ENCODE measurements around the gene GAA.

GRCh38 chr17:80092959-80093358 is 8.4 kb upstream of the GAA start:
- TF ChIP-seq, protein P1, sequence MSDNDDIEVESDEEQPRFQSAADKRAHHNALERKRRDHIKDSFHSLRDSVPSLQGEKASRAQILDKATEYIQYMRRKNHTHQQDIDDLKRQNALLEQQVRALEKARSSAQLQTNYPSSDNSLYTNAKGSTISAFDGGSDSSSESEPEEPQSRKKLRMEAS (IDR thresholded peaks at IDR 0.05) = no peak
- TF ChIP-seq, protein P2, sequence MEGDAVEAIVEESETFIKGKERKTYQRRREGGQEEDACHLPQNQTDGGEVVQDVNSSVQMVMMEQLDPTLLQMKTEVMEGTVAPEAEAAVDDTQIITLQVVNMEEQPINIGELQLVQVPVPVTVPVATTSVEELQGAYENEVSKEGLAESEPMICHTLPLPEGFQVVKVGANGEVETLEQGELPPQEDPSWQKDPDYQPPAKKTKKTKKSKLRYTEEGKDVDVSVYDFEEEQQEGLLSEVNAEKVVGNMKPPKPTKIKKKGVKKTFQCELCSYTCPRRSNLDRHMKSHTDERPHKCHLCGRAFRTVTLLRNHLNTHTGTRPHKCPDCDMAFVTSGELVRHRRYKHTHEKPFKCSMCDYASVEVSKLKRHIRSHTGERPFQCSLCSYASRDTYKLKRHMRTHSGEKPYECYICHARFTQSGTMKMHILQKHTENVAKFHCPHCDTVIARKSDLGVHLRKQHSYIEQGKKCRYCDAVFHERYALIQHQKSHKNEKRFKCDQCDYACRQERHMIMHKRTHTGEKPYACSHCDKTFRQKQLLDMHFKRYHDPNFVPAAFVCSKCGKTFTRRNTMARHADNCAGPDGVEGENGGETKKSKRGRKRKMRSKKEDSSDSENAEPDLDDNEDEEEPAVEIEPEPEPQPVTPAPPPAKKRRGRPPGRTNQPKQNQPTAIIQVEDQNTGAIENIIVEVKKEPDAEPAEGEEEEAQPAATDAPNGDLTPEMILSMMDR (IDR thresholded peaks at IDR 0.05; ENCODE audit: low read depth, low read length, missing input control) = no peak
